Cortex of kidney (tissue), 1 donor: ENCODE results near the gene VRK3.
"Not testable (repeated sequence)": the region's sequence is repeated elsewhere in the genome, so short reads cannot be mapped to it uniquely, and the experiment has no call there.

Experiments
- DNase-seq: peaks from one replicate; lab custom pipeline; 2025; lab: John Stamatoyannopoulos, UW

The VRK3 gene, protein sequence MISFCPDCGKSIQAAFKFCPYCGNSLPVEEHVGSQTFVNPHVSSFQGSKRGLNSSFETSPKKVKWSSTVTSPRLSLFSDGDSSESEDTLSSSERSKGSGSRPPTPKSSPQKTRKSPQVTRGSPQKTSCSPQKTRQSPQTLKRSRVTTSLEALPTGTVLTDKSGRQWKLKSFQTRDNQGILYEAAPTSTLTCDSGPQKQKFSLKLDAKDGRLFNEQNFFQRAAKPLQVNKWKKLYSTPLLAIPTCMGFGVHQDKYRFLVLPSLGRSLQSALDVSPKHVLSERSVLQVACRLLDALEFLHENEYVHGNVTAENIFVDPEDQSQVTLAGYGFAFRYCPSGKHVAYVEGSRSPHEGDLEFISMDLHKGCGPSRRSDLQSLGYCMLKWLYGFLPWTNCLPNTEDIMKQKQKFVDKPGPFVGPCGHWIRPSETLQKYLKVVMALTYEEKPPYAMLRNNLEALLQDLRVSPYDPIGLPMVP

DNA sequence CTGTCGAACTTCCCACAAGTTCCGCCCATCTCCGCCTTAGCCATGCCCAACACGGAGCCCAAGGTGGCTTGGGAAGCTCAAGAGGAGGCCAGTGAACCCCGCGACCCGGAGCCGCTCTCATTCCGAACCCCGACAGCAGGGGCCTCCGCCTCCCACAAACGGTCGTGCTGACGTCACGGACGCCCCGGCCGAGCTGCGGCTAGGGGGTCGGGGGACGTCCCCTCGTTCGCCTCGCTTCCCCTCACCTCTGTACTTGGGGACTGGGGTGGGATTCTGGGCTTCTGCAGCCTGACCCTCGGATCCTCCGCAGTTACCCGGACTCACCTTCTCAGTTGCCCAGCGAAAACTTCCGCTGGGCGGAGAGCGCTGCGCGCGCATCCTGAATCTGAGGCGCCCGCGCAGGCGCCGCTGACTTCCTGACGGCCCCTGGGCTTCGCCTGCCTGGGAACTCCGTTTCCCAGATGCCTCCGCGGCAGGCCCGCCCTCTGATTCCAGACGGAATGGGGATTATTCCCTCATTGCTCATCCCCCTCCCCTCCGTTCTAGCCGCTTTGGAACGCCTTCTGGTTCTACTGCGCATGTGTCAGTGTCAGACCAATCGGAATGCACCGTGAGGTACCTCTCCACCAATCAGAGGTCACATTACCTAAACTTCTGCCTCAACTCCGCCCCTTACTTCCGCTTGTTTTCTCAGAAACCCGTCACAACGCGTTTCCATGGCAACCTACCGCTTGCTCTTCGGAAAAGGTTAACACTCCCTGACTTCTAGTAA, at the start of gene VRK3:
VRK3 (minus strand) TSS at position 351 of the 772 bp plus-strand sequence. CDS start 9,210 bp downstream, outside the sequence.
- peak; percentile 69 for DNase-seq

DNA sequence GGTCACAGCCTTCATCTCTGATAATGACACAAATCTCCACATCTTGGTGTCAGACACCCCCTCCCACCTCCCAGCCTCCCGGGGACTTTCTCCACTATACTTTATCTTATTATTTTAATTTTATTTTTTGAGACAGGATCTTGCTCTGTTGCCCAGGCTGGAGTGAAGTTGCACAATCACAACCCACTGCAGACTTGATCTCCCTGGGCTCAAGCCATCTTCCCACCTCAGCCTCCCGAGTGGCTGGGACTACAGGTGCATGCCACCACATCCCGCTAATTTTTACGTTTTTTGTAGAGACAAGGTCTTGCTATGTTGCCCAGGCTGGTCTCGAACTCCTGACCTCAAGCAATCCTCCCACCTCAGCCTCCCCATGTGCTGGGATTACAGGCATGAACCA, 43.2 kb upstream of the VRK3 start:
- DNase-seq, result not testable (repeated sequence)

DNA sequence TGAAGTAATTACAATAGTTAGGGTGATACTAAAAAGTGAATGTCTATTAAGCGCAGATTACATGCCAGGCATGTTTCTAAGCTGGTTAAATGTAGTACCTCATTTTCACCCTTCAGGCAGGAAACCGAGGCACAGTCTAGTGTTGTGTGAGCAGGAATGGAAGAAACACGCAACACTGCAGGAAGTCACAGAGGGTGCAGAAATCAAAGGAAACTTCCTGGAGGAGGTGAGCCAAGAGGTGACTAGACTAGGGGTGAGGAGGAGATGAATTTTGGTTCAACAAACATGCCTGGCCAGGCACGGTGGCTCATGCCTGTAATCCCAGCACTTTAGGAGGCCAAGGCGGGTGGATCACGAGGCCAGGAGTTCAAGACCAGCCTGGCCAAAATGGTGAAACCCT, 42.4 kb upstream of the VRK3 start:
- no peak for DNase-seq

DNA sequence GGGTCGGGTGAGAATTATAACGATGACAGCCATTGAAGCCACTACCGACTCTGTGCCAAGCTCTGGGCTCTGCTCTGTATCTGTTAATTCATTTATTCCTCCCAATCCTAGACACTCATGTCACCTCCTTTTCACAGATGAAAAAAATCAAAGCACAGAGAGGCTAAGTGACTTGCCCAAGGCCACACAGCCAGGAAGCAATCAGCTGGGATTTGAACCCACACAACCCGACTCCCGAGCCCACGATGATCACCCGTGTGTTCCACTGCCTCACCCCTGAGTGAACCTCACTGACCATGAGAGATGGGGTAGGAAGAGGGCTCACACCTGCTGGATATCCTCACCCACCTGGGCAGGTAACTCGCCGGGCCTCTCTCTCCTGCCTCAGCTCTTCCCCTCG, 40.8 kb upstream of the VRK3 start:
- no peak for DNase-seq

DNA sequence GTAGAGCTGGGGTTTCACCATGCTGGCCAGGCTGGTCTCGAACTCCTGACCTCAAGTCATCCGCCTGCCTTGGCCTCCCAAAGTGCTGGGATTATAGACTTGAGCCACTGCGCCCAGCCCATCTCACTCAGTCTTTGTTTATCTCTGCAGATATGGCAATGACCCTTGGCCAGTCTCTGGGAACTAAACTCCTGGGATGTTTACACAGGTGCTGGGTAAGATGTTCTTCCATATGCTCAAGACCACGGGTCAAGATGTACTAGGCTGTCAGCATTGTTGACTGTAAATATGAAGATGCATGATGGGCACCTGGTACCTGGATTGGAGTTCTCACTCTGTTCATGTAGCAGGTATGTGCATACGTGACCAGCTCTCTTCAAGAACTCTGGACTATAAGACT, 36.5 kb upstream of the VRK3 start:
- DNase-seq, result no peak

DNA sequence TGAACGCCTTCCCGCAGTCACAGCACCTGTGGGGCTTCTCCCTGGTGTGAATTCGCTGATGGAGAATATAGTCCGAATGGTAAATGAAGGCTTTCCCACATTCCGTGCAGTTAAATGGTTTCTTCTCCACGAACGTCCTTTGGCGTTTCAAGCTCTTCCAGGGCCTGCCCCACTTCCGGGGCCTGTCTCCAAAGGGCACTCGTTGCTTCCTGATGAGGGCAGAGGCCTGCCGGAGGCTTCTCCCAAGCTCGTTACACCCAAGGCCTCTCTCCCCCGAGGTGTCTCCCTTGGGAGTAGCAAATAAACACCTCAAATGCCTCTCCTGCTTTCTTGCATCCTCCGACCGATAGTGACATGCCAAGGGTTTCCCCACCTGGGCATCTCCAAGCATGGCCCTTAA, 34.9 kb upstream of the VRK3 start:
- no peak for DNase-seq

DNA sequence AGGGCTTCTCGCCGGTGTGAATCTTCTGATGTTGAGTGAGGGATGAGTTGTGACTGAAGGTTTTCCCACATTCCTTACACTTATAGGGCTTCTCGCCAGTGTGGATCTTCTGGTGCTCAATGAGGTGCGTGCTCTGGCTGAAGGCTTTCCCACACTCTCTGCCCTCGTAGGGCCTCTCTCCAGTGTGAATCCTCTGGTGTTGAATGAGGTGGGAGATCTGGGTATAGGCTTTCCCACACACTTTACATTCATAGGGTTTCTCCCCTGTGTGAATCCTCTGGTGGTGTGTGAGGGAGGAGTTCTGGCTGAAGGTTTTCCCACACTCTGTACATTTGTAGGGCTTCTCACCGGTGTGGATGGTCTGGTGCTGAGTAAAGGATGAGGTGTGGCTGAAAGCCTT, 33.9 kb upstream of the VRK3 start:
- DNase-seq, result no peak

DNA sequence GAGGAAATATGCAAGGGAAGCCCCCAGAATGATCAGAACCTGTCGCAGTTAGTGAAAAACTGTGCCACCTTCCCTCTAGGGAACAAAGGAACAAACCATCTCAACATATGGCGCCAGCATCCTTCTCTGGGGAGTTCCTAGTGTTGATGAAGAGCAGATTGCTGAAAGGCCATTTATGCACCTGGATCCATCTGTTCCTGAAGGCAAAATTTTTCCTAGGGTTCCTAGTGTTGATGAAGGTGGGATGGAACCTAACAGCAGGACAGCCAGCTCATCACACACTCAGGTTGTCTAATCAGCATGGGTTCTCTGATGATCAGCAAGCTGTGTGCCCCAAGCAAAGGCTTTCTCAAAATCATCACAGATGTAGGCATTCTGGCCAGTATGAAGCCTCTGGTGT, 33.3 kb upstream of the VRK3 start:
- DNase-seq, result no peak

DNA sequence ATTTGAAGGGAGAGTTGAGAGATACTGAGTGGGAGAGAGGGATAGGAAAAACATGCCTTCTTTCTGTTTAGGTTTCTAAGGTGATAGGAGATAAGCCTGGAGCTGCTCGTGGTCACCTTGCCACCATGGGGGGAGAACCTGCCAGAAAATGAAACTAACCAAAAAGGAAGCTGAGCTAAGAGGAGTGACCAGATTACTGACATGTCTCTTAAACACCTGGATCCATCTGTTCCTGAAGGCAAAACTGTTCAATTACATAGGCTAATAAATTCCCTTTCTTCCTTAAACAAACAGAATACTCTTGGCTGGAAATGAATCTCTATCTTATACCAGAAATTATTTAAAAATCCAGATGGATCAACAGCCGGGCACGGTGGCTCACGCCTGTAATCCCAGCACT, 27.9 kb upstream of the VRK3 start:
- no peak for DNase-seq

DNA sequence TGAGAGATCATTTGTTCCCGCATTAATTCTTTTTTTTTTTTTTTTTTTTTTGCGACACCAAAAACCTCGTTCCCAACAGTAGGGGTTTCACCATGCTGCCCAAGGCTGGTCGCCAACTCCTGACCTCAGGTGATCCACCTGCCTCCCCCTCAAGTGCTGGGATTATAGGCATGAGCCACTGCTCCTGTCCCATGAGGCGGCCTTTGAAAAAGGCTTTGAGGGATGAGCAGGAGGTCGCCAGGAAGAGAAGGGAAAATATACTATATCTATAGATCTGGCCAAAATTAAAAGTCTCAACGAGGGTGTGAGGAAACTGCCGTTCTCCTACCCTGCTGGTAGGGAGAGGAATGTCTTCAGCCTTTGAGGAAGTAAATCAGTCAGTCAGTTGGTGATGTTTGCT, 26.8 kb upstream of the VRK3 start:
- no peak for DNase-seq

DNA sequence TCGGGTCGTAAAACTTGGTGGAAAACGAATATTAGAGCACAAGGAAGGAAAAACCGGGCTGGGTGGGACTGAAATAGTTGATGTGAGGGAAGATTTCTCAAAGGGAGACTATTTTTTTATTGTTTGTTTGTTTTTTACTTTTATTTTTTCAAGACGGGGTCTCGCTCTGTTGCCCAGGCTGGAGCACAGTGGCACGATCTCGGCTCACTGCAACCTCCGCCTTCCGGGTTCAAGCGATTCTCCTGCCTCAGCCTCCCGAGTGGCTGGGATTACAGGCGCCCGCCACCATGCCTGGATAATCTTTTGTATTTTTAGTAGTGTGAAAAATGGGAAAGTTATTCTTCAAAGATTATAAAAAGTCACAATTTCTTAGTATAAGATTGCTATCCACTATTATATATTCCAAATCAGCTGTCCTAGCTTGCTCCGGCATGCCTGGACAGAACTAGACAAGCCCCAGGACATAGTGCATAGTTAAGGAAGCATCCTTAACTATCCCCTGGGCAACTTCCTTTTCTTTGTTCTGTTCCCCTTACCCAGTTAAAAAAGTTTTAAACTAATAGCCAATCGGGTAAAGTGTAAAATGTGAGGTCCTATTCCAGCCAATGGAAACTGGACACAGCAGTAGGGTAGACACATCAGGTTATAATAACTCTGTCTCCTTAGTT, 26.2 kb upstream of the VRK3 start:
- not testable (repeated sequence) for DNase-seq

DNA sequence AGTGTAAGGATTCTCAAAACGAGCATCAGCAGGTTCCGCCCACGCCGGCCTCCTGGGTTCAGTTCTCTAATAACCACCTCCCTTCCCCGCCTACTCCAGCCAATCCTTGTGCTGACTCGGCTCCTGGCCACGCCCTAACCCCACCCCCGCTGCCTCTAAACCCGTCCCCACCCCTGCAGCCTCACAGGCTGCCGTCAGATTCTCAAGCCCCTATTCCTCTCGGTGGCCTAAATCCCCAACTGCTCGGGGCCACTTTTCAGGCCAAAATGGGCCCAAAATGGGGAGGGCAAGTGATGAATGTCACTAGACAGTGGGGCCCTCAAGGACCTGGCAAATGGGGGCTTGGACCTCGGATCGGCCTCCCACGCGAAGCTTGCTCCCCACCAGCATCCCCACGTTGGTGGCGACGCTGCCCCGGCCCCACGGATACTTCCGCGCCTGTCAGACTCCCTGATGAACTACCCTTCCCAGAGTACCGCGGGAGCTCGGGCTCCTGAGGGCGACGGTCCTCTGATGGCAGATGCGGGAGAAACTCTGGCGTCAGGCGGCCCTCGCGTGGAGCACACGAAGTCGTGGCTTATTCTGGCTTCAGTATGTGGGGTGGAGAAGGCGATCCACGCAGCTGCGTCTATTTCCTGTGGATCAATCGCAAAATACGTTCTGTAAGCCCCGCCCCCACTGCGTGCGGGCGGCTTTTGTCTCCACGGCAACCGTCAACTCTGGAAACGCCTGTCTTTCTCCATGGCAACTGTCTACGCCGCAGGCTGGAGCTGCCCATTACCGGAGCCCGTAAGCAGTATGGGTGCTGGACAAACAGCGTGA, 25.4 kb upstream of the VRK3 start:
- DNase-seq, result no peak

DNA sequence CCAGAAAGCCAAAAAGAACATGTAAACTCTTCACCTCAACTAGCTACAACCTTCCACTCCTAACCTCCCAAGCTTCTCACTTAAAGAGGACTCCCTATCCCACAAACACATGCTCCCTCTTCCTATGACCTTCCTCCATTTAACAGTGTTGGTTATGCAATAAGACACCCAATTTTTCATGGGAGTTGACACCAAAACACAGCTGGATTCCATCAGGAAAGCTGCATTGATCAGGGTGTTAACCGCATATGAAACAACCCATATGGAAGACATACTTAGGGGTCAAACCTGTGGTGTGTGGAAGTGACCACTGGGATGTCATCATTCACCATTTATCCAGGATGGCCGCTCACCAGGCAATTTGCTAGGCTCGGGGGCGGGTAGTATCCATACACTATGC, 22.5 kb upstream of the VRK3 start:
- no peak for DNase-seq

DNA sequence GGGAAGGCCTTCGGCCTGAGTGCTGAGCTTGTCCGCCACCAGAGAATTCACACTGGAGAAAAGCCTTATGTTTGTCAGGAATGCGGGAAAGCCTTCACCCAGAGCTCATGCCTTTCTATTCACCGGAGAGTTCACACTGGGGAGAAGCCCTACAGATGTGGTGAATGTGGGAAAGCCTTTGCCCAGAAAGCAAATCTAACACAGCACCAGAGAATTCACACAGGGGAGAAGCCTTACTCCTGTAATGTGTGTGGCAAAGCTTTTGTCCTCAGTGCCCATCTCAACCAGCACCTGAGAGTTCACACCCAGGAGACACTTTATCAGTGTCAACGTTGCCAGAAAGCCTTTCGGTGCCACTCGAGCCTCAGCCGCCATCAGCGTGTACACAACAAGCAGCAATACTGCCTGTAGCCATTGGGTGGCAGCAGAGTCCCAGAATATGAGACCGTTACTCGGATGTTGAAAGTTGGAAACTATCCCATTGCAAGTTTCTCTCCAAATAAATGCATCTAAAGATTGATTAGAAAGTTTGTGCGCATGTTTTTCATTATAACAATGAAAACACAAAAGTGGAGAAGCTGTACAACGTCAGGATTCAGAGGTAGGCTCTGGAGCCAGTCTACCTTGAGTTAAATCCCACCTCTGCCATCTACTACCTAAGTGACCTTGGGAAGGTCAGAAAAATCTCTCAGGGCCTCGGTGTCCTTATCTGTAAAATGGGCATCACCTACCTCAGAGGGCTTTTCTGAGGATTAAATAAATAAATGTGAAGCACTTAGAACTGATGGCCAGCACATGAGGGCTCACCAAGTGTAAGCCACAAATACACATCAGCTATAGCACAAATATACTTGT, 21.7 kb upstream of the VRK3 start:
- DNase-seq, result no peak

DNA sequence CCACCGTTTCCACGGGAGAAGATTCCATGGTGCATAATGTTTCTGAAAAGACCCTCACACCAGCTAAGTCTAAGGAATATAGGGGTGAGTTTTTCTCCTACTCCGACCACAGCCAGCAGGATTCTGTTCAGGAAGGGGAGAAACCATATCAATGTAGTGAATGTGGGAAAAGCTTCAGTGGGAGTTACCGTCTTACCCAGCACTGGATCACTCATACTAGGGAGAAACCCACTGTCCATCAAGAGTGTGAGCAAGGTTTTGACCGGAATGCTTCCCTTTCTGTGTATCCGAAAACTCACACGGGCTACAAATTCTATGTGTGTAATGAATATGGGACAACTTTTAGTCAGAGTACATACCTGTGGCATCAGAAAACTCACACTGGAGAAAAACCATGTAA, 19.8 kb upstream of the VRK3 start:
- no peak for DNase-seq

DNA sequence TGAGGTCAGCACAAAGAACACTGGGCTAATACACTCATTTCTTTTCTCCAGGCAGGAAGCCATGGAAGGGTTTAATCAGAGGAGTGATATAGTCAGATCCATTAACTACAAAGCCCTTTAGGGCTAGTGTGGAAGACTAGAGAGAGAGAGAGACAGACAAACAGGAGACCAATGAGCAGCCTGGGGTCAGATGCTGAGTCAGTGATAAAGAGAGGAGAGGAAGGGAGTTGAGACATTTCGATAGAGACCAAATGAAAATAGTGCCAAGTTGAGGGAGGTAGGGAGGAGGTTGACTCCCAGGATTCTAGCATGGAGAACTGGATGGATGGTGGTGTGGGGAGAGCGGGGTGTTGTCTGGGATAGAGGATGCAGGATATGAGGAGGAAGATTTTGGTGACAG, 18.8 kb upstream of the VRK3 start:
- DNase-seq, result no peak

DNA sequence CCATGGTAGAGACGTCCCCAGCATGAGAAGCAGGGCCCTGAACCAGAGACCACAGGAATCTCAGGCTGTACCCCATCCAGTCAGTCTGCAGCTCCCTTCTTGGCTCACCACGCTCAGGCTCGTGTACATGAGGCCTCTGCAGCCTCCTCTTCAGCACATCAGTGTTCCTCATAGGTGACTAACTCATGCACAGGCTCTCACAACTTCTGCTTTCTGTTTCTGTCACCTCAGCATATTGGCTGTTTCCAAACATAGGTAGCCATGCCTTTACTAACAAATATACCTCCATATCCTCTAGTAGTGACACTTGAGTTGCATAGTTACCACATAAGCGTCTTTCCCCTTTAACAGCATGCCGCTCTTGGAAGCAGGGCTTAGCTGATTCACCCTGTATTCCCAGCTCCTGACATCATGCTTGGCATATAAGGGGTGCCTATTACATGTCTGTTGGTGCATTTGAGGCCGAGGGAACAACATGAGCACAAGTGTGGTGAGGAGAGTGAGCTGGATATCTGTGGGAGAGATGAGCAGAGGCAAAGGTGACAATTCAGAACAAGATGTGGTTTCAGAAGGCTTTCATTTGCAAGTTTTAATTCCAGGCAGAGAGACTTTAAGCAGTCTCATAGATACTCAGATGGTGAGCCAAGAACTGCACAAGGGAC, 17.3 kb upstream of the VRK3 start:
- no peak for DNase-seq

DNA sequence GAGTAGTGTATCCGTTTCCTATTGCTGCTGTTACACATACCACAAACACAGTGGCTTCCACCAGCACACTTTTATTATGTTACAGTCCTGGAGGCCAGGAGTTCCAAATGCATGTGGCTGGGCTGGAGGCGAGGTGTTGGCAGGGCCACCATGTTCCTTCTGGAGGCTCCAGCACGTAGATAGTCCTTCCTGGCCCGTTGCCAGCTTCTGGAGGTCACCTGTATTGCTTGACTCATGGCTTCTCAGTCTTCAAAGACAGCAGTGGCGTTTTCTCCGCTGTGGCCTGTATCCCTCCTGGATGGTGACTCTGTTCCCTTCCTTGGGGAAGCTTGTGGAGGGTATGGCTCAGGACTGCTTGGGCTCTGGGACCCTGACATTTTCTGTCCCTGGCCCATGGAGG, 15.8 kb upstream of the VRK3 start:
- no peak for DNase-seq

DNA sequence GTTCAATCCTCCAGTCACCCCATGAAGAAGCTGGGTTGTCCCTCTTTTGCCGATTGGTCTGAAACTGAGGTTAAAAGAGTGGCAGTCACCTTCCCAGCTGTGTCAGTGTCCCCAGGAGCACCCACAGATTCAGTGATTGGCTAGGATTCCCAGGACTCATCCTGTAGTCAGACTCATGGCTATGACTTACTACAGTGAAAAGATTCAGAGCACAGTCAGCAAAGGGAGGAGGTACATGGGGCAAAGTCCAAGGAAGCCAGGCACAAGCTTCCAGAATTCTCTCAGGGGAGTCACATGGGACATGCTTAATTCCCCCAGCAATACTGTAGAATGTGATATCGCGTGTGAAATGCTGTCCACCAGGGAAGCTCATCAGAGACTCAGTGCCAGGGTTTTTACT, 14.8 kb upstream of the VRK3 start:
- no peak for DNase-seq

DNA sequence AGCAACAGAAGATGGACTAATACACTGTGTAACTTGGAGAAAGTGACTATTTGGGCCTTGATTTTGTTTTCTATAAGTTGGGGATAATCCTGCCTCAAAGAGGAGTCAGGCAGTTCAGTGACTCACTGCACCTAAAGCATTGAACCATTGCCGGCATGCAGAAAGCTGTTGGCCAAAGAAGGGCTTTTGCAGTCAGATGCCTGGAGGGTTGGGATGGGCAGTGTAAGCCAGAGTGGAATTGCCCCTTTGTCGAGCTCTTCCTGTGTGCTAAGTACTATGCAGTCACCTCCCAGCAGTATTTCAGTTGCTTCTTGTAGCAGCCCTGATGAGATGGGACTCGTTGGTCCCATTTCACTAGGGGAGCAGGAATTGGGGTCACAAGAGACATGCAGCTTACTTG, 11.7 kb upstream of the VRK3 start:
- no peak for DNase-seq
